ACC112 (cell line): ENCODE results near the gene MRPS26.
A peak's percentile ranks its signal among the peaks of the same experiment; 100 is the strongest.

Experiments used
- H2AFZ ChIP-seq: fragments of 200-600 bp; sonication (generic); one replicate; pipeline ENCODE4 v1.6.0; 2017; ENCODE audit warnings: antibody characterized with exemption, low read length; ENCODE audit not compliant: unreplicated experiment
- H3K27ac ChIP-seq: fragments of 200-600 bp; sonication (generic); 2 replicates; pipeline ENCODE4 v1.5.1; 2014; ENCODE audit warnings: low read depth, mild to moderate bottlenecking, antibody characterized with exemption, low read length, moderate library complexity
- H3K27me3 ChIP-seq: fragments of 200-600 bp; sonication (generic); 2 replicates; pipeline ENCODE4 v1.6.1; 2014; ENCODE audit warnings: mild to moderate bottlenecking, antibody characterized with exemption, low read length, moderate library complexity, mixed read lengths; ENCODE audit not compliant: insufficient read depth
- H3K36me3 ChIP-seq: fragments of 200-600 bp; sonication (generic); 2 replicates; pipeline ENCODE4 v1.6.1; 2016; ENCODE audit warnings: mild to moderate bottlenecking, antibody characterized with exemption, low read length, moderate library complexity, mixed read lengths; ENCODE audit not compliant: insufficient read depth
- H3K4me1 ChIP-seq: fragments of 200-600 bp; sonication (generic); one replicate; pipeline ENCODE4 v1.6.1; 2016; ENCODE audit warnings: low read length, mixed read lengths; ENCODE audit not compliant: insufficient read depth, unreplicated experiment, control insufficient read depth
- H3K4me3 ChIP-seq: fragments of 200-600 bp; sonication (generic); 2 replicates; pipeline ENCODE4 v1.5.1; 2014; ENCODE audit warnings: mild to moderate bottlenecking, low read depth, low read length
- H3K79me2 ChIP-seq: fragments of 200-600 bp; sonication (generic); one replicate; pipeline ENCODE4 v1.6.0; 2016; ENCODE audit warnings: low read length; ENCODE audit not compliant: control insufficient read depth, unreplicated experiment, insufficient read depth

Gene MRPS26

DNA sequence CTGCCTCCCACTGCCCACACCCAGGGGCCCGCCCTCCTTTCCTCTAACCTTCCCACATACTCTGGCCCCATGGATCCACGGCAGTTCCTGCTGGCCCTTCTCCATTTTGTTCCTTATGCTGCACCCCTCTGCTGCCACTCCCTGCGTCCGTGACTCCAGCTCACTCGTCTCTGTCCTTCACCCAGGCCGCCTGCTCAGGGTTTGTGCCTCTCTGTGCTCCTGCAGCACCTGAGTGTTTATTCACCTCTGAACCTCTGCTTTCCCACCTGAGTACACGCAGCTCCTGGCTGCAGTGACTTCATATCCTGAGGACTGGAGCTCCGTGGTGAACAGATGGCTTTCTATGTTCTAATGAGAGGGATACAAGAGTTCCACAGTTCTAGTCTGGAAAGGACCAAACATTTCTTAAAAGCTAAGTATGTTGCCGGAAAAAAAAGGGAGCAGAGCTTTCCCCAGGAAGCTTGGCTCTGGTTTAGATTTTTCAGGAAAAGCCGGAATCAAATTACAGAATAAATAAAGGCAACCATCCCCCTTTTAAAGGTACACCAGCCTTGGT lies 3.9 kb upstream of the MRPS26 start:
- Histone ChIP-seq H3K36me3 (no peaks in the 10 kb centered on the region), H3K4me1 (peaks cover 7% of the 10 kb centered on the region), H3K4me3 (no peak overlapping the region), H3K79me2 (peaks cover 6% of the 10 kb centered on the region), H3K27ac (no peak overlapping the region), H2AFZ (no peak overlapping the region), H3K27me3 (no peaks in the 10 kb centered on the region)

DNA sequence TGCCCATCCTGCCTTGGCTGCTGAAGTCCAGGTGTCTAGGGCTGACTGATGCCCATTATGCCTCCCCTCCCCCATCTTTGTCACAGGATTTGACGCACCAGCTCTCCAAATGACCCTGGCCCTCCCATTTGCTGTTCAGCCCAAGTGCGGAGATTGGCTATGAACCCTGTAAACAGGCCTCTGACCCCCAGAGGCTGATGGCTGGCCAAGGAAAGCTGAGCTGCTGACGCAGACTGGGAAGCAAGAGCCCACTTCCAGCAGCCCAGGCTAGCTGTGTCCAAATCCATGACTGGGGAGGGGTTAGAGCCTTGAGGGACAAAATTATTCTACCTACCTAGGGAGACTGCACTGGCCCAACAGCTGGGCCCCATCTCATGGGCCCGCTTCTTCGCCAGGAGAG lies 3.2 kb upstream of the MRPS26 start:
- peaks cover 7% of the 10 kb centered on the region for H3K4me1 ChIP-seq
- H2AFZ ChIP-seq = no peak overlapping the region
- H3K4me3 ChIP-seq = no peak overlapping the region
- H3K27ac ChIP-seq = no peak overlapping the region
- peaks cover 10% of the 10 kb centered on the region for H3K79me2 ChIP-seq
- H3K27me3 ChIP-seq = no peaks in the 10 kb centered on the region
- H3K36me3 ChIP-seq = no peaks in the 10 kb centered on the region

DNA sequence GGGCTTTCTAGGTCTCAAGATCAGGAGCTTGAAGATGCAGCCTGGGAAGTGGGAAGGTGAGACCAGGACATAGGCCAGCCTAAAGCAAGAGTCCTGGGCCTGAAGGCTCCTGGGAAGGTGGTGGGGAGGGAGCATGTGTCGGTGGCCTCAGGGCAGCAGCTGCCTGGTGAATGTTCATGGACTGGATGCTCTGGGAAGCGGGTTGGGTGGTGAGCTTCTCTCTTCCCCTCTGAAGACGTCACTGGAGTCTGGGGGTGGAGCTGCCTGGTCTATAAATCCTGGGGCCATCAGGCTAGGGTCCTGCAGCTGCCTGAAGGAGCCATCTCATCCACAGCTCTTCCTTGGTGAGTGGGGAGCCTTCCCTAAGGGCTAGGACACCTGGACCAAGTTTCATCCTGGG lies 2.5 kb upstream of the MRPS26 start, which contains the start of gene GNRH2:
Gene GNRH2 (plus strand): TSS at position 301 of the 400 bp plus-strand sequence. CDS start 793 bp downstream, outside the sequence.
- Histone ChIP-seq H3K4me1 (peaks cover 7% of the 10 kb centered on the region), H3K4me3 (no peak within 1 kb of the TSS), H3K36me3 (0 out of 2 replicates have a peak, but pooled peaks cover under 1% of the 10 kb centered on the region), H3K27ac (no peak within 1 kb of the TSS), H3K79me2 (peaks cover 10% of the 10 kb centered on the region), H3K27me3 (no peaks in the 10 kb centered on the region), H2AFZ (no peak within 1 kb of the TSS)

DNA sequence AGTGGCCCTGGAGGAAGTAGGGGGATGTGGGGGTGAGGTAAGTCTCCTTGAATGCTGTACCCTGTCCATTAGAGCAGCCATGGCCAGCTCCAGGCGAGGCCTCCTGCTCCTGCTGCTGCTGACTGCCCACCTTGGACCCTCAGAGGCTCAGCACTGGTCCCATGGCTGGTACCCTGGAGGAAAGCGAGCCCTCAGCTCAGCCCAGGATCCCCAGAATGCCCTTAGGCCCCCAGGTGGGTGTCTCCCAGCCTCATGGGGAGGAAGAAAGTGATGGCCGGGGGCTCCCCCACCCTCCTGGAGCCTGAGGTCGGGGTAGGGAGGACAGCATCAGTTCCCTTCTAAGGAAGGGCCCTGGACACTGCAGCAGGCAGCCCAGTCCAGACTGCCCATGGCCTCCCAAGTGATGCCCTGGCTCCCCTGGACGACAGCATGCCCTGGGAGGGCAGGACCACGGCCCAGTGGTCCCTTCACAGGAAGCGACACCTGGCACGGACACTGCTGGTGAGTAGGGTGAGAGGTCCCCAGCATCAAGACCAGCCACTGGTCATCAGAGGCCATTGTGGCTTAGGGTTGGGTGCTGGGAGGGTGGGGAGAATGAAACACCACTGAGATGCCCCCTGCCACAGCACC lies 1.4 kb upstream of the MRPS26 start:
- H2AFZ ChIP-seq = no peak overlapping the region
- peak overlapping the region; percentile 48; the same call in 1 of the 2 replicates for H3K27ac ChIP-seq
- H3K4me3 ChIP-seq = 0 out of 2 replicates have a peak overlapping the region, but pooled peaks have one; percentile 94
- H3K27me3 ChIP-seq = no peaks in the 10 kb centered on the region
- H3K79me2 ChIP-seq = peaks cover 10% of the 10 kb centered on the region
- peaks cover 7% of the 10 kb centered on the region for H3K4me1 ChIP-seq
- peaks cover 5% of the 10 kb centered on the region; the same call in 1 of the 2 replicates for H3K36me3 ChIP-seq

DNA sequence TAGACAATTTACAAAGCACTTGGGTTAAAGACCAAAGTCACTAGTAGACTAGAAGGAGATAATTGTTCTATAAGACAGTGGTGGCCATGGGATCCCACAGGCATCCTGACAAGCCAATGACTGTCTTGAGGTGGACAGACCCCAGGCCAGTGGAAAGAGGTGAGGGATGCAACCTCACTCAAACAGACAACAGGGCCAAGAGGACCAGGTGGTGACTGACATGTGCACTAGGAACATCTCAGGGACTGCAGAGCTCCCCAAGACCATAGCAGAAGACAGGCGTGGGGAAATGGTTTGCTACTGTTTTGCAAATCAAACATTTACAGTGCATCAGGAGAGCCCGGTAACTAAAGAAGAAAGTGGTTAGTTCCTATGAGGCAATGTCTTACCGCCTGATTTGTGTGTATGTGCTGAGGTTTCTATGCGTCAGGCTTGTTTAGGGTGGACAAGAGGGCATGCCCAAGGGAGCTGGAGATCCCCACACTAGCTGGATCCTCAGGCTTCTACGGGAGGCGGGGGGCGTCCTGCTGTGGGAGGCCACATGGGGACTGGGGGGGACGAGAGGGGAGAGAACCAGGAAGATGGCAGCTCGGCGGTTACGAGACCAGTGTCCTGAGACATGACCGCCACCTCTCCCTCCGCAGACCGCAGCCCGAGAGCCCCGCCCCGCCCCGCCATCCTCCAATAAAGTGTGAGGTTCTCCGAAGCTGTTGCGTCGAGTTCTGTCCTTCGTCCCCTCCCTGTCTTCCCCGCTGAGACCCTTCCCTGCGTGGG lies 623 bp upstream of the MRPS26 start:
- Histone ChIP-seq H3K79me2 (peaks cover 10% of the 10 kb centered on the region), H3K27me3 (no peaks in the 10 kb centered on the region), H3K36me3 (peaks cover 5% of the 10 kb centered on the region; the same call in 1 of the 2 replicates), H3K27ac (peak overlapping the region; percentile 85), H2AFZ (peak overlapping the region; percentile 93), H3K4me3 (peak overlapping the region; percentile 94), H3K4me1 (peaks cover 7% of the 10 kb centered on the region)

DNA sequence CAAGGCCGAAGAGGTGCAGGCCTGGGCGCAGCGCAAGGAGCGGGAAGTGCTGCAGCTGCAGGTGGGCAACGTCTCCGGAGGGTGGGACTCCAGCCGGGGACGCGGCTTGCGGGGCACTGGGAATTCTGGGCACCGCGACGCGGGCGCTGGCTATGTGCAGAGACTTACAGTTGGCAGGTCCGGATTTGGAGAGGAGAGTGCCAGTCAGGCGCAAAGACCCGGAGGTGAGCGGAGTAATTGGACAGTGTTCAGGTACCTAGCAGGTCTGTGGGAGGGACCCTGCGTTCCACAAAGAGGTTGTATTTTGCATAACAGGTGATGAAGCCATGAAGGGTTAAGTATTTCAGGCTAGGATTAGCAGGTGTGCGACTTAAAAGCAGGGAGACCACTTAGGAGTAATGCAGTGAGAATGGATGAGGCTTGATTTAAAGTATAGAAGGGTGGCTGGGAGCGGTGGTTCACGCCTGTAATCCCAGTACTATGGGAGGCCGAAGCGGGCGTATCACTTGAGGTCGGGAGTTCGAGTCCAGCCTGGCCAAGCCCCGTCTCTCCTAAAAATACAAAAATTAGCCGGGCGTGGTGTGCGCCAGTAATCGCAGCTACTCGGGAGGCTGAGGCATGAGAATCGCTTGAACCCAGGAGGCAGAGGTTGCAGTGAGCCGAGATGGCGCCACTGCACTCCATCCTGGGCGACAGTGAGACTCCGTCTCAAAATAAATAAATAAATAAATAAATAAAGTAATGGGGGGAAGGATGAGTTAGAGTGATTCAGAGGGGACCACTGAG lies 1.0 kb downstream of the MRPS26 start:
- Histone ChIP-seq H3K27ac (no peak overlapping the region), H3K27me3 (no peaks in the 10 kb centered on the region), H3K79me2 (peaks cover 10% of the 10 kb centered on the region), H3K36me3 (peaks cover 5% of the 10 kb centered on the region; the same call in 1 of the 2 replicates), H2AFZ (peak overlapping the region; percentile 93), H3K4me1 (peaks cover 3% of the 10 kb centered on the region), H3K4me3 (peak overlapping the region; percentile 94)

DNA sequence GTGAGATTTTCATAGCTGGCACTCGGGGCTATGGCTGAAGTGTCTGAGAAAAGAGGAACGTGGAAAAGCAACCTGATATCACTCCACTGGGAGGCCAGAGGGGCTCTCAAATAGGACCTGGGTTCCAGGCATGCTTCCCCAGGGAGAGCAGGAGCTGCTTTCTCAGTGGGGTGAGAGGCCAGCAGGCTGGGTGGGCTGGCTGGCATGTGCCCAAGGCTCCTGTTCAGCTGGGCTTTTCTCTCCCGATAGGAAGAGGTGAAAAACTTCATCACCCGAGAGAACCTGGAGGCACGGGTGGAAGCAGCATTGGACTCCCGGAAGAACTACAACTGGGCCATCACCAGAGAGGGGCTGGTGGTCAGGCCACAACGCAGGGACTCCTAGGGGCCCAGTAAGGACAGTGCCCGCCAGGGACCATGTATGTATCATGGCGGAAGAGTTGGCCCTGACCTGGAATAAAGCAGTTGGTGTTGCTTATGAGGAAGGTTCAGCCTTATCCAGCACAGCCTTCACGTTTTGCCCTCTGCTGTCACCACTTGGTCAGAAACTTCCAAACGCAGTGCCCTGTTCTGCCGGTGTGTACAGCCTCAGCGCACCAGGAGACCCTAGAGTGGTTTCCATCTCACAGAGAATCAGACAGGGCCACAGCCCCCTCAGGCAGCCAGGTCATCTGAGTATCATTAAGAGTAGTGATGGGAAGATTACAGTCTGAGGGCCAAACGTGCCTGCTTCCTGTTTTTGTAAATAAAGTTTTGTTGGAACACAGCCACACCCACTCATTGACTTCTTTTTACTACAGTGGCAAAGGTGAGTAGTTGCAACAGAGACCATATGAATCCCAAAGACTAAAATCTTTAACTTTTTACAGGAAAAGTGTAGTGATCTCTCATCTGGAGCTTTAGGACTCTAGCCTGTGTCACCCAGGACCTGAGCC lies 1.9 kb downstream of the MRPS26 start:
- Histone ChIP-seq H3K4me3 (no peak overlapping the region), H3K36me3 (peaks cover 5% of the 10 kb centered on the region; the same call in 1 of the 2 replicates), H3K27ac (no peak overlapping the region), H3K27me3 (no peaks in the 10 kb centered on the region), H3K4me1 (no peaks in the 10 kb centered on the region), H3K79me2 (peaks cover 10% of the 10 kb centered on the region), H2AFZ (no peak overlapping the region)

DNA sequence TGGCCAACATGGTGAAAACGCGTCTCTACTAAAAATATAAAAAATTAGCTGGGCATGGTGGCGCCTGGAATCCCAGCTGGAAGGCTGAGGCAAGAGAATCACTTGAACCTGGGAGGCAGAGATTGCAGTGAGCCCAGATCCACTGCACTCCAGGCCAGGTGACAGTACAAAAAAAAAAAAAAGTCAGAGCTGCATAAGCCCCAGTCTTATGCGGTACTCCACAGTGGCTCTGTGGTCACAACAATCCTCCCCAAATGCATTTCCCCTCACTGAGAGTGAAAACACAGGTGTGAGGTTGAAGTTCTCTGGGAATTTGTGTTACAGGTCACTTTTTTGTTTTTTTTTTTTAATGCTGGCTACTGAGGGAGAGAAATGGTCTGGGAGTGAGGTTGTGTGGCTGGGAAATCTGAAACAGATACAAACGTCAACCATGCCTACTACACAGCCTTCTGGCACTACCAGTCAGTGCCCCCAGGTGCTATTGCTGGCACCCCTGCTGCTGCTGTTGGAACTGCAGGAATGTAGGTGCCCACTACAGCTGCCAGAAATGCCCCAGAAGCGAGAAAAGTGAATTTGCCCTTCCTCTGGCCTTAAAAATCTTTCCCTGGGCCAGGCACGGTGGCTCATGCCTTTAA lies 5.7 kb downstream of the MRPS26 start:
- Histone ChIP-seq H3K36me3 (peaks cover 5% of the 10 kb centered on the region; the same call in 1 of the 2 replicates), H3K79me2 (peaks cover 9% of the 10 kb centered on the region), H2AFZ (no peak overlapping the region), H3K27ac (no peak overlapping the region), H3K27me3 (no peaks in the 10 kb centered on the region), H3K4me3 (no peak overlapping the region), H3K4me1 (no peaks in the 10 kb centered on the region)

DNA sequence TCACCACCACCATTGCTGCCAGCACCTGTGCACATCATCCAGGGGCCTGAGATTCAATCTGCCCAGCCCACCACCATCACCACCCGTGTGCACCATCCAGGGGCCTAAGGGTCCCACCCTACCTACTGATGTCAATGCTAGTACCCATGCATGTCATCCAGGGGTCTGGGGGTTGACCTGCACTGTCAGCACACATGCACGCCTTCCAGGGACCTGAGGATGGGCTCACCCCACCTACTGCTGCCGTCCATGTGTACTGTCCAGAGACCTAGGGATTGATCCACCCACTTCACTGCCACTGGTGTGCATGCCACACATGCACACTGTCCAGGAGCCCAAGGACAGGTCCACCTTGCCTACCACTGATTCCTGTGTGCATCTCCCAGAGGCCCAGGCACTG lies 13.6 kb downstream of the MRPS26 start:
- no peaks in the 10 kb centered on the region for H3K36me3 ChIP-seq
- H3K4me1 ChIP-seq = no peaks in the 10 kb centered on the region

More for the DNA sequence above, 13.6 kb downstream of the MRPS26 start:
- Histone ChIP-seq H3K4me3 (no peak overlapping the region), H3K27ac (no peak overlapping the region), H3K79me2 (no peaks in the 10 kb centered on the region), H3K27me3 (no peaks in the 10 kb centered on the region), H2AFZ (no peak overlapping the region)
